ENCODE measurements around the gene HDDC3.
"Not testable (repeated sequence)": the region's sequence is repeated elsewhere in the genome, so short reads cannot be mapped to it uniquely, and the experiment has no call there.

Gene HDDC3

GRCh38 chr15:90929246-90930019, 2.9 kb downstream of the HDDC3 start:
- DNase-seq: no peak

DNA sequence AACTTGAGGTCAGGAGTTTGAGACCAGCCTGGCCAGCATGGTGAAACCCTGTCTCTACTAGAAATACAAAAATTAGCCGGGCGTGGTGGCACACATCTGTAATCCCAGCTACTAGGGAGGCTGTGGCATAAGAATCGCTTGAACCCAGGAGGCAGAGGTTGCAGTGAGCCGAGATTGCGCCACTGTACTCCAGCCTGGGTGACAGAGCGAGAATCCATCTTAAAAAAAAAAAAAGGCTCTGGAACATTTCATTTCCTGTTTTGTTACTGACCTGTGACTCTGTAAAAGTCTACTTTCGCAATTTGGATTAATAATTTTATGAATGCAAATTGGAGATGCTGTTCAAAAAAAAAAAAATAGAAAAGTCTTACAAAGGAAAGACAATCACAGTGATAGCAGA, 4.2 kb downstream of the HDDC3 start:
- DNase-seq: not testable (repeated sequence)

DNA sequence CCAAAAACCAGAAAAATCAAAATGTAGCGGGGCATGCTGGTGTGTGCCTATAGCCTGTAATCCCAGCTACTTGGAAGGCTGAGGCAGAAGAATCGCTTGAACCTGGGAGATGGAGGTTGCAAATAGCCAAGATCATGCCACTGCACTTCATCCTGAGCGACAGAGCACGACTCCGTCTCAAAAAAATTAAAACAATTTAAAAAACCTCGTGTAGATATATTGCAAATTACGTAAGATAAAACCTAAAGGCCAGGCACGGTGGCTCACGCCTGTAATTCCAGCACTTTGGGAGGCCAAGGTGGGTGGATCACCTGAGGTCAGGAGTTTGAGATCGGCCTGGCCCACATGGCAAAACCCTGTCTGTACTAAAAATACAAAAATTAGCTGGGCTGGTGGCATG, 5.6 kb downstream of the HDDC3 start:
- not testable (repeated sequence) for DNase-seq

DNA sequence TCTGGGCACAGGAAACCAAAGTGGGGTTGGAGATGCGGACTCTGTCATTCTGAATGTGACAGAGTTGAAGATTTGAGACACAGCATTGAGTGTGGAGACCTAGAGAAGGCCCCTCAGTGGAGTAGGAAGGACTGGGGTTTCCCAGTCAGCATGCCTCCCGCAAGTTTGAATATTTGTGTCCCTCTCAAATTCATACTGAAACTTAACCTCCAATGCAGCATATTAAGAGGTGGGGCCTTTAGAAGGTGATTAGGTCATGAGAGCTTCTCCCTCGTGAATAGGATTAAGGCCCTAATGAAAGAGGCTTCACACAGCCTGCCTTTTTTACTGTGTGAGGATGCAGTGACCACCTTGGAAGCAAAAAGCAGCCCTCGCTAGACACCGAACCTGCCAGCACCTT, 8.0 kb downstream of the HDDC3 start:
- no peak for DNase-seq

GRCh38 chr15:90922712-90923322, 9.5 kb downstream of the HDDC3 start:
- not testable (repeated sequence) for DNase-seq

DNA sequence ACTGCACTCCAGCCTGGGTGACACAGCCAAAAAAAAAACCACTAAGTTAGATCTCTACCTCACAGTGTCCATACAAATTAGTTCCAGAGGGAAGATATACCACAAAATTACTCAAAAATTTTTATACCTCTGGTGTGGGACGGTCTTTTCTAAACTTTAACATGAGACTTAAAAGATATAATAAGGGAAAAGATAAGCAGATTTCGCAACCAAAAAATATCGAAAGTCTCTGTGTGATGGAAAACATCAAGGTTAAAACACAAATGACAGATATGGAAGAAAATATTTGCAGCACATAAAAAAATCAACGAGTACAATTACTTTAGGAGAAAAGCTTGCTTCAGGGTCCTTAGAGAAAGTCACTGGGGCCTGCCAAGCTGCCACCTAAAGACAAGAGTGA, 10.5 kb downstream of the HDDC3 start:
- no peak for DNase-seq

DNA sequence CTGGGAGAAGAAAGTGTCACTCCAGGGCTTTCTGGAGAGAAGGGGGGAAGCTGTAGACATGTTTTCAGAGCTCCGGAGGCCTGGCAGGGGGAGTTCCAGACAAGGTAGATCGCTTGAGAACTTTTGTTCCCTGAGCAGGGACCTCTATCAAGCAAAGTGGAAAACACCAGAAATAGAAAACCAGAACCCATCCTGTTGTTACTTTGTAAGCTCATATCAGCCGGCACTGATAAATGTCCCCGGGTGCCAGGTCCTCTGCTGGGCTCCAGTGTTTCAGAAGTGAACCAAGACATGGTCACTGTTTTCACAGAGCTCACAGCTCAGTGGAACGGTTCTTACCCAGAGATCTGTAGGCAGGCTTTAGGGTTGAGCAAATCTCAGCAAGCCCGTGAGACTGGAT, 13.5 kb downstream of the HDDC3 start:
- DNase-seq: no peak

GRCh38 chr15:90918034-90918788, 14.1 kb downstream of the HDDC3 start:
- DNase-seq: no peak

GRCh38 chr15:90917569-90917968, 14.8 kb downstream of the HDDC3 start:
- DNase-seq: no peak

- DNase-seq: no peak
Observed at GRCh38 chr15:90916461-90916860, 15.9 kb downstream of the HDDC3 start.

GRCh38 chr15:90915808-90916440, 16.4 kb downstream of the HDDC3 start:
- DNase-seq: no peak

DNA sequence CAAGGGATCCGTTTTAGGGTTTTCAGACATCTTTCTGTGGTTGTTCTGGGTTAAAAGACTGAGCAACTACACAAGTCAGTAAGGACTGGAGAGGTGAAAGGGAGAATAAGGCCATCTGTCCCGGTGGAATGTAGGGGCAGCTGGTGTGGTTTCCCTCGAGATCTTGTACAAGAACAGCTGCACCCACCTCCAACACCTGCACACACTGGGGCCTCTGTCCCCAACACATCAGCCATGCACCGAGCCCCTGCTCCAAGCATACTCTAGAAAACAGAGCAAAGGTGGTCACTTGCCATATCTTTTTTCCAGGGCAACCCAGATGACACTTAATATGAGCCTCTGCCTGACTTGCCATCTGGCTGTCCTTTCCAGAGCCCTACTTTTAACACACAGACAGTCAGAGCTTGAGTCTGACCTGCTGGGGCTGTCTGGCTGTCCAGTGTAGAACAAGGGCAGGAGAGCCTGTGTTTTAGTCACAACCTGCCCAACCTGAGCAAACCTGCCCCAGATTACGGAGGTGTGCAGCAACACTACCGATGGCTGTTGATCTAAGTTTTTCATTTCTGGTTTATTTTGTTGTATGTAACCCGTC, 17.0 kb downstream of the HDDC3 start:
- DNase-seq: no peak

DNA sequence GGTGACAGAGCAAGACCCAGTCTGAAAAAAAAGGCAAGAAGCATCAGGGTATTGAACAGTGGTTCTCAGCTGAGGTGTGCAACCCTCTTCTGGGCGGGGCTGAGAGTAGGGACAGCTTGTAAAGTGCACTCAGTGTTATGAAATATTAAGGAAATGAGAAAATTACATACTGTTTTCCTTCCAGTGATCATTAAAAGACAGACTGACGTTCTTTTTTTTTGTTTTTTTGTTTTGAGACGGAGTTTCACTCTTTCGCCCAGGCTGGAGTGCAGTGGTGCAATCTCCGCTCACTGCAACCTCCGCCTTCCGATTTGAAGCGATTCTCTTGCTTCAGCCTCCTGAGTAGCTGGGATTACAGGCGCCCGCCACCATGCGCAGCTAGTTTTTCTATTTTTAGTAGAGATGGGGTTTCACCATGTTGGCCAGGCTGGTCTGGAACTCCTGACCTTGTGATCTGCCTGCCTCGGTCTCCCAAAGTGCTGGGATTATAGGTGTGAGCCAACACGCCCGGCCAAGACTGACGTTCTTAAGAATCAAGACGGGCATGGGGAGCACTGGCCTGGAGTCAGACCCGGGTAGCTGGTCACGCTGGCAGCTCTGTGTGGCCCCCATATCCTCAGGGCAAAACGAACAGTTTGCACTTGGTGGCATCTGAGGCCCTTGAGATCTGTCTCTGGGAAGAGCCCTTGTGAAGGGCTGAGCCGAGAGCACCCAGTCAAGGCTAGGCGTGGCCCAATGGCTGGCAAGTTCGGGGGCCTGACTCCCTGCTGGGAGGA, 17.9 kb downstream of the HDDC3 start:
- DNase-seq: no peak

GRCh38 chr15:90913398-90913944, 18.9 kb downstream of the HDDC3 start:
- no peak for DNase-seq

- DNase-seq: no peak
Observed at GRCh38 chr15:90912770-90913075, 19.6 kb downstream of the HDDC3 start.

GRCh38 chr15:90911906-90912769, 20.2 kb downstream of the HDDC3 start:
- DNase-seq: no peak

- DNase-seq: no peak
Observed at GRCh38 chr15:90911302-90911623, 21.1 kb downstream of the HDDC3 start.

GRCh38 chr15:90910441-90911301, 21.7 kb downstream of the HDDC3 start:
- DNase-seq: no peak

GRCh38 chr15:90909976-90910375, 22.4 kb downstream of the HDDC3 start:
- no peak for DNase-seq

DNA sequence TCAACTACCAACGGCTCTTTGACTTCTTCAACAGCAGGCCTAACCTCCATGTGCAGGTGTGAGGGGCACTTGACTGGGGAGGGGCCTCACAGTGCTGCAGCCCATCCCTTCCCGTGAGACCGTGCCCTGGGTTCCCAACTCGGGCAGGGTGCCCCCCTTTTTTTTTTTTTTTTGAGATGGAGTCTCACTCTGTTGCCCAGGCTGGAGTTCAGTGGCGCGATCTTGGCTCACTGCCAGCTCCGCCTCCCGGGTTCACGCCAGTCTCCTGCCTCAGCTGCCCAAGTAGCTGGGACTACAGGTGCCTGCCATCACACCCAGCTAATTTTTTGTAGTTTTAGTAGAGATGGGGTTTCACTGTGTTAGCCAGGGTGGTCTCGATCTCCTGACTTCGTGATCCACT, 22.9 kb downstream of the HDDC3 start:
- DNase-seq: not testable (repeated sequence)

All from NCI-H510A treated with DMSO at 0.1 percent for 48 hours (cell line).